Measurements from ENCODE around the gene MCM8.

GRCh38 chr20:5919626-5920544, 30.6 kb upstream of the MCM8 start:
- TF ChIP-seq CTCF (IDR thresholded peaks at IDR 0.05): no peak
- TF ChIP-seq POLR2A (IDR thresholded peaks at IDR 0.05): no peak
- no peak for TF ChIP-seq EP300 (IDR thresholded peaks at IDR 0.05)
